SH-SY5Y (cell line): ENCODE data around the gene S100A14.

Source experiments
- GATA2 ChIP-seq: IDR thresholded peaks from 2 replicates; pipeline ENCODE4 v1.6.1; 2011; ENCODE audit warnings: mild to moderate bottlenecking, low read depth, low read length
- GATA3 ChIP-seq: IDR thresholded peaks from 2 replicates; pipeline ENCODE4 v1.6.1; 2011; ENCODE audit warnings: low read depth, mild to moderate bottlenecking, low read length, moderate library complexity

DNA sequence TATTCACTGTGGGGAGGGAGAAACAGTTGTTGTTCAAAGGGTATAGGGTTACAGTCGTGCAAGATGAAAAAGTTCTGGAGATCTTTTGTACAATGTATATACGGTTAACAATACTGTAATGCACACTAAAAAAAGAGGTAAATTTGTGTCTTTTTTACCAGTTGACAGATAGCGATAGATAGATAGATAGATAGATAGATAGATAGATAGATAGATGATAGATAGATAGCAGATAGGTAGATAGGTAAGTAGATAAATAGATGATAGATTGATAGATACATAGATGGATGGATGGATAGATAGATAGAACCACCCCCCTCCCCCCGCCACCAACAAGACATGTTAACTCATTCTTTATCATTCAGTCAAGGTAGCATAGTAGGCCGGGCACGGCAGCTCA is 13.4 kb downstream of the S100A14 start:
- TF ChIP-seq GATA2 (no peak), GATA3 (no peak)
